ENCODE data around the gene PCDH9. TPM values are rescaled to one million over a fixed set of nuclear protein-coding genes. Genes with fewer than 3 reads are reported as not detected.

Gene PCDH9
- total RNA-seq, 6 experiments from 2014 or later: 1.6 to 3.9 (median 3.1) TPM

DNA sequence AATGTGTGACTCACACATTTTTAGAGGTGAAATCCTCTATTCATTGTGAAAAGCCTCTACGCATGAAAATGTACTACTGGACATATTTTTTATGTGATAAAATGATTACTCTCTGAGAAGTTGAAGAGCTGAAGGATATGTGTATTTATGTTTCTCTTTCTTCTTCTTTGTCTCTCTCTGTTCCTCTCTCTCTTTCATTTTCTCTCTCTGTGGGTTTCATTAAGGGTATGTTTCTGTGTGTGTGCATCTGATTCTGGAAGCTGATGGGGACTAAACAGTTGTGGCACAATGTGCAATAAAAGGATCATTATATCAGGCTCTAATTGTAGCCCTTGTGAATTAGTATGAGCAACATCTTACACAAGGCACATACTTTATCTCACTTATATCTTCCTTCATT lies 867.7 kb downstream of the PCDH9 start:
- ATAC-seq (no peak), DNase-seq (no peak)
- 70% methylated on average over 1 of the region's 1 CpG for WGBS (ENCODE audit: insufficient coverage, low coverage, low lambda C conversion rate, missing lambda C conversion rate)
- H3K27ac ChIP-seq: no peak overlapping the region
- H3K9me3 ChIP-seq: no peaks in the 10 kb centered on the region
- H3K36me3 ChIP-seq: no peaks in the 10 kb centered on the region
- H3K4me1 ChIP-seq: no peaks in the 10 kb centered on the region
- intact Hi-C loops (cut with DNase I): no loop called here
- no peaks in the 10 kb centered on the region for H3K27me3 ChIP-seq
- TF ChIP-seq, protein P1, sequence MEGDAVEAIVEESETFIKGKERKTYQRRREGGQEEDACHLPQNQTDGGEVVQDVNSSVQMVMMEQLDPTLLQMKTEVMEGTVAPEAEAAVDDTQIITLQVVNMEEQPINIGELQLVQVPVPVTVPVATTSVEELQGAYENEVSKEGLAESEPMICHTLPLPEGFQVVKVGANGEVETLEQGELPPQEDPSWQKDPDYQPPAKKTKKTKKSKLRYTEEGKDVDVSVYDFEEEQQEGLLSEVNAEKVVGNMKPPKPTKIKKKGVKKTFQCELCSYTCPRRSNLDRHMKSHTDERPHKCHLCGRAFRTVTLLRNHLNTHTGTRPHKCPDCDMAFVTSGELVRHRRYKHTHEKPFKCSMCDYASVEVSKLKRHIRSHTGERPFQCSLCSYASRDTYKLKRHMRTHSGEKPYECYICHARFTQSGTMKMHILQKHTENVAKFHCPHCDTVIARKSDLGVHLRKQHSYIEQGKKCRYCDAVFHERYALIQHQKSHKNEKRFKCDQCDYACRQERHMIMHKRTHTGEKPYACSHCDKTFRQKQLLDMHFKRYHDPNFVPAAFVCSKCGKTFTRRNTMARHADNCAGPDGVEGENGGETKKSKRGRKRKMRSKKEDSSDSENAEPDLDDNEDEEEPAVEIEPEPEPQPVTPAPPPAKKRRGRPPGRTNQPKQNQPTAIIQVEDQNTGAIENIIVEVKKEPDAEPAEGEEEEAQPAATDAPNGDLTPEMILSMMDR (IDR thresholded peaks at IDR 0.05): no peak
- no peak for TF ChIP-seq POLR2A (IDR thresholded peaks at IDR 0.05)
- no peak overlapping the region for H3K4me3 ChIP-seq

DNA sequence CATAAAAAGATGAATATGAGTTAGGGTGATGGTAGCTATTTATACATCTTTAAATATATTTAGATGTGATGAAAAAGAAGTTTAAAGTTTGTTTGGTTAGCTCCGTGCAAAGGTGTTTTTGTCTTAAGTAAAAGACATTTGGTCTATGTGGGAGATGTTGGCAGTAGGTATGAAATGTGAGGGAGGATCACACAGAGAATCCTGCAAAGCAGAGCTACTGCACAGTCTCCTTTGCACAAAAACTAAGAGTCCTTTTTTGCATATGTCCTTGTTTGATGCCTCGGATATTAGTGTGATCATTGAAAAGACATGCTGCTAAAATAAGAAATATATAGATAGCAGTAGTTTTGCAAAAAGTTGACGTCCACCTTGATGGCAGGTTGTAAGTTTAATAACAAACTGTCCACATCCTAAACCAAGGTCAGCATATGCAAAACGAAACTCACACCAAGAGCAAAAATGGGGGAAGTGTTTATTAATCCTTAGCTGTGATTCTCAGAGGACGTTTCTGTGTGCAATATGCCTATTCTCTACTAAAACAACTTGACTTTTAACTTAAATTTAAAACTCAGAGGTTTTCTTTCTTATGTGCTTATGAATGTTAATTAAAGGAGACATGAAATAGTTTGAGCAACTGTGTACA lies 870.1 kb downstream of the PCDH9 start:
- Histone ChIP-seq H3K27me3 (no peaks in the 10 kb centered on the region), H3K4me3 (no peak overlapping the region), H3K4me1 (no peaks in the 10 kb centered on the region), H3K9me3 (no peaks in the 10 kb centered on the region), H3K27ac (no peak overlapping the region), H3K36me3 (no peaks in the 10 kb centered on the region)
- intact Hi-C loops (cut with DNase I): no loop called here
- 39% methylated on average over 5 of the region's 5 CpGs for WGBS (ENCODE audit: insufficient coverage, low coverage, low lambda C conversion rate, missing lambda C conversion rate)
- DNase-seq (no peak), ATAC-seq (no peak)
- TF ChIP-seq, protein P1 (IDR thresholded peaks at IDR 0.05): no peak
- no peak for TF ChIP-seq POLR2A (IDR thresholded peaks at IDR 0.05)

DNA sequence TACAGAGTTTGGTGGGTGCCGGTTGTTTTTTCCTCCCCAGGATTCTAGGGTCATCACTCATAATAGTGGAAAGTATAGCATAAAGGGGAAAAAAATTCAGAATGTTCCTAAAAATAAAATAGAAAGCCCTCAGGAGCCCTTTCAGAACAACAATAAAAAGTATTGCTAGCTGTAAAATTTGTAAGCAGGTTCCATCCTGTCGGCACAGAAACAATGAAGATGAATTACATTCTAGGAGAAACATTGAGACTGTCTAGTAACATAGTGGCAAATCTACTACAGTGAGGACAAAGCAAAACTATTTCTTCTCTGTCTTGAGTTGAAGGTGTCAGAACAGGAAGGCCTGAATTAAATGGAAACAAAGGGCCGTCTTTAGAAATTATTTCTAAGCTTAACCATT lies 870.7 kb downstream of the PCDH9 start:
- Histone ChIP-seq H3K27me3 (no peaks in the 10 kb centered on the region), H3K9me3 (no peaks in the 10 kb centered on the region), H3K4me3 (no peak overlapping the region), H3K27ac (no peak overlapping the region), H3K36me3 (no peaks in the 10 kb centered on the region), H3K4me1 (no peaks in the 10 kb centered on the region)
- intact Hi-C loops (cut with DNase I): no loop called here
- ATAC-seq (no peak), DNase-seq (no peak)
- WGBS (ENCODE audit: insufficient coverage, low coverage, low lambda C conversion rate, missing lambda C conversion rate): 73% methylated on average over 3 of the region's 3 CpGs
- TF ChIP-seq, protein P1 (IDR thresholded peaks at IDR 0.05): no peak
- TF ChIP-seq POLR2A (IDR thresholded peaks at IDR 0.05): no peak

DNA sequence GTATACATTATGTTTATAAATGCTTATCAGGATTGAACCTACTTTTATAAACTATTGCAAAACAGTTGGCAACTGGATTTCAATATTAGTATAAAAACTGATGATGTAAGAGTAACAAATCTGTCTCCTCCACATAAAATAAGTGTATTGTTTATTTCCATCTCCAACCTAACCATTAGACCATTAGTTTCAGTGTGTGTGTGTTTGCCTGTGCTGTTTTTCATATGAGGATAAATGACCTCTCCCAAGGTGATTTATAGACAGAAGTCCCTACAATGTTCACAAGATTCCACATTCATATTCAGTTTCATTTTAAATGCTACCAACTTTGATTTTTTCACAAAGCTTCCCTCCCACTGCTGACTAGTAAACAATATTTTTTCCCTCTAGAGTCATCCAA lies 871.6 kb downstream of the PCDH9 start:
- no peaks in the 10 kb centered on the region for H3K27me3 ChIP-seq
- intact Hi-C loops (cut with DNase I): no loop called here

More for the DNA sequence above, 871.6 kb downstream of the PCDH9 start:
- no peak overlapping the region for H3K27ac ChIP-seq
- ATAC-seq (no peak), DNase-seq (no peak)
- no peaks in the 10 kb centered on the region for H3K36me3 ChIP-seq
- no peaks in the 10 kb centered on the region for H3K4me1 ChIP-seq
- H3K9me3 ChIP-seq: no peaks in the 10 kb centered on the region
- H3K4me3 ChIP-seq: no peak overlapping the region
- TF ChIP-seq, protein P1 (IDR thresholded peaks at IDR 0.05): no peak
- TF ChIP-seq POLR2A (IDR thresholded peaks at IDR 0.05): no peak

All from right lobe of liver (tissue), 6 donors.